Fibroblast of skin of scalp (primary cell): ENCODE results near the gene CLTCL1.

Experiments
- DNase-seq: peaks from one replicate; pipeline ENCODE4 v3.0.0-alpha.2; 2013

The CLTCL1 gene

DNA sequence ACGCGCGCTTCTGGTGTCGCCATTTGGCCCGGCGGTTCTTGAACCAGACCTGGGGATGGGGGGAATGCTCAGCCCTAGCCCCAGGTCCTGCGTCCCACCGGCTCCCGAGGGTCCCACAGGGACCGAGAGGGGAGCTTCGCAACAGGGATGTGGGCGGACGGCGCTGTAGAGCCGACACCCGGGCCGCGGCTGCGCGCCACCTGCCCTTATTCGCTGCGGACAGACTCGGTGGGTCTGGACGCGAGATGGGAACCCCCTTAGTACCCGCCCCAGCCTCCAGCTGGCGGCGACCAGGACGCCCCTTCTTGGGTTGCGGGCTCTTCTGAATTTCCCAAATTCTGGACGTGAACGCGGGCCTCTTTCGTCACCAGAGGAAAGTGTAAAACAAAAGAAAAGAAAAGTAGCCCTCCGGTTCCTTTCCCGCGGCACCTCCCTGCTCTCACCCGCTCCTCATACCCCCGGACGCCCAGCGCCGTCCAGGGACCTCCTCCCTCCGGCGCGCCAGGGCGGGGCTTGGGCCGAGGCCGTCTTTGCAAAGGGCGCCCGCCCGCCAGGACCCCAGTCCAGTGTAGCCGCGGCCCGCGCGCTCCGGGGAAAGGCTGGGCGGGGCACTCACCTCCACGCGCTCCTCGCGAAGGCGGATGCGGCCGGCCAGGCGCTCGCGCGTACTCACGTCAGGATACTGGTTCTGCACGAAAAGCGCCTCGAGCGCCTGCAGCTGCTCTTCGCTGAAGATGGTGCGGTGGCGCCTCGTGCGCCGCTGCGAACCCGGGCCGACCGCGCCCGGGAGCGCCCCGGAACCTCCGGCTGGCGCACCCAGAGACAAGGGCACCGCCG lies 142.3 kb downstream of the CLTCL1 start:
- DNase-seq: no peak

- no peak for DNase-seq
Measured at GRCh38 chr22:19148417-19149046, 143.0 kb downstream of the CLTCL1 start.

GRCh38 chr22:19147195-19147780 lies 144.2 kb downstream of the CLTCL1 start:
- no peak for DNase-seq

GRCh38 chr22:19146215-19146968 lies 145.1 kb downstream of the CLTCL1 start:
- DNase-seq: no peak

DNA sequence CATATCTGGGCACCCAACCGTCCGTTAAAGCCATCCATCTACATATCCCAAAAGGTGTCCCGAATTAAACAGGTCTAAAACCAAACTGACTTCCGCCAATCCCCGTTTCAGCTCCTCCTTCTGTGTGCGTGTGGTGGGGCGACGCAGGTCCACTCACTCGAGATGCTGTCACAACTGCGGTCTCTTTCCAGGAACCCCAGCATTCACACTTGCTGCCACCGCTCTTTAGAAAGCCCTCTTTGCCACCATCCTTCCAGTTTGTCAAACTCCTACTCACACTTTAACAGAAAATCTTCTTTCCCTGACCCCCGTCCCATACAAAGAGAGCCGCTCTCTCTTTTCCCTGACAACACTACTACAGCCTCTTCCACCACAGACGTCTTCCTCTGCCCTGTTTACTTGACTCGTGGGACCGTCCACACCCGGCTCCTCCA lies 147.5 kb downstream of the CLTCL1 start:
- no peak for DNase-seq

- DNase-seq: no peak
Measured at GRCh38 chr22:19143212-19143611, 148.3 kb downstream of the CLTCL1 start.

DNA sequence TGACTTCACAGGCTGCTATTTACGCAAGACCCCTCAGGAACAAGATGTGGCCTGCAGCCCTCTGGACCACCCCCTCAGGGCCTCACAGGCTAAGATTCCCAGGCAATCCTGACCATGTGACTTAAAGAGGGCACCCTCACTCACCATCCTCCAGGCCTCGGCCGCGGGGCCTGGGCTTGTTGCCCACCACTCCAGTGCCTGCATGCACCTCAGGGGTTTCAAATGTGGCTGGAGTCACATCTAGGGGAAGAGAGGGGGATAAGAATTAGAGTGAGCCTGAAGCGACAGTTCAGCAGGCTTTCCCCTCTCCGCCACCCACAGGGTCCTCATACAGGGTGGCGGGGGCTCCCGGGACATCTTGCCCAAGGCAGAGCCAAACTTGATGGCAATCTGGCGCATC lies 149.1 kb downstream of the CLTCL1 start:
- no peak for DNase-seq

DNA sequence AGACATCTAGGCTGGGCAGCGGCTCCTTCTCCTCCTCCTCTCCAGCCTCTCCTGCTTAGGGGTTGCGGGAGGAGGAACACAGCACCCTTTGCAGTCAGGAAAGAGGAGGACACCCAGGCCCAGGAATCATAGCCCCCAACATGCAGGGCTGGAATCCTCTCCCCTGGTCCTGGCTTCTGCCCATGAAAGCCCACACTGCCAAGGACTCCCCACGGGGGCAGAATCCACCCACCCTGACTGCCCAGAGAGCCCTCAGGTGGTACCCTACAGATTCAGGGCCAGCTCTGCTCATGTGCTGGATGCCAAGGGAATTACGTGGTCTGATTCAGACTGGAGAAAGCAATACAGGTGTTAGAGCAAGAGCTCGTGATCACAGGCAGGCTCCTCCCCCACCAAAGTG lies 151.5 kb downstream of the CLTCL1 start:
- no peak for DNase-seq

- DNase-seq: no peak
Measured at GRCh38 chr22:19139001-19139356, 152.5 kb downstream of the CLTCL1 start.

- no peak for DNase-seq
Measured at GRCh38 chr22:19138217-19139000, 153.1 kb downstream of the CLTCL1 start.

DNA sequence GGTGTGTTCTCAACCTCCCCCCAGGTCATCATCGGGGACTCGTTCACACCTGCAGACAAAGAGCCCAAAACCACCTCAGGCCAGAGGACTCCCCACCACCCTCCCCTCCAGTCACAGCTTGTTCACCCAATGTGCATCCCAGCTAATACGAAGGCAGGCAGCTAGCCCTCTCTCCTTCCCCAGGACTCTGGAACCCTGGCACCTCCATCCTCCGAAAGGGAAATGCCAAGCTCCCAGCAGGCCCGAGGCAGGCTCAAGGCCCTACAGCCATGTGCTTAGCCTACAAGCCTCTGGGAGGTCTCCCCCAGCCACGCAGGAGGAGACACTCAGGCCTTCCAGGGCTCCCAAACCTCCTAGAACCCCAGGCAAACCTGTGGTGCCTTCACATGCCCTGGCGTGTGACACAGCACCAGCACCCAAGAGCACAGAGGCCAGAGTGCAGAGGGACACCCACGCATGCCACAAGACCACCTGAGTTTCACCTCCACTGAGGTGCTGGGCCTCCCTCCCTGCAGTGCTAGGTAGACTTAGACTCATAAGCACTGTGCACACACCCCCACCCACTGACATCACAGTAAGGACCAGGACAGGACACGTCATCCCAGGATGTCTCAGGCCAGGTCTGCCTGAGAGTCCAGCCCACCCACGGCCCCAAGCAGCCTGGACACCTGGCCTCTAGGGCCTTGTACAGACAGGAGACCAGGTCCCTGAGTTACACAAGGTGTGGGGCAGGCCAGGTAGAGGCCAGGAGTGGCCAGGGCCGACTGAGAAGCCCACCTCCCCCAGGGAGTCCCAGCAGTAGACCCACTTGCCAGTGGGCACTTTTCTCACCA lies 153.9 kb downstream of the CLTCL1 start:
- no peak for DNase-seq

GRCh38 chr22:19136915-19137314 lies 154.6 kb downstream of the CLTCL1 start:
- DNase-seq: no peak

DNA sequence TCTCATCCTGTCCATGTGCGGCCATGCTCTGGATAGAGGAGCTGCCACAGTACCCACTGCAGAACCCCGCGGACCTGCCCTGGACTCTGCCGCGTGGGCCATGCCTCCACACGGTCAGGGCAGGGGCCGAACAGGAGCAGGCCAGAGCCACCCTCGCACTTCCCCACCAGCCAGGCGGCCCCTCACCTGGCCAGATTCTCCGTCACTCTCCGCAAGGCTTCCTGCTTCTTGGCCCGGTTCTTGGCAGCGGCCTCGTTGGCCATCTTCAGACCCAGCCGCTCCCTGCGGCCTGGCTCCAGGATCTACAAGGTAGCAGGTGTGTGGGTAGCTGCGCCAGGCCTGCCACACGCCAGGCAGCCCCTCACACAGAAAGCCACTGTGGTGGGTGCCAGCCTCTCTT lies 156.6 kb downstream of the CLTCL1 start:
- DNase-seq: no peak

DNA sequence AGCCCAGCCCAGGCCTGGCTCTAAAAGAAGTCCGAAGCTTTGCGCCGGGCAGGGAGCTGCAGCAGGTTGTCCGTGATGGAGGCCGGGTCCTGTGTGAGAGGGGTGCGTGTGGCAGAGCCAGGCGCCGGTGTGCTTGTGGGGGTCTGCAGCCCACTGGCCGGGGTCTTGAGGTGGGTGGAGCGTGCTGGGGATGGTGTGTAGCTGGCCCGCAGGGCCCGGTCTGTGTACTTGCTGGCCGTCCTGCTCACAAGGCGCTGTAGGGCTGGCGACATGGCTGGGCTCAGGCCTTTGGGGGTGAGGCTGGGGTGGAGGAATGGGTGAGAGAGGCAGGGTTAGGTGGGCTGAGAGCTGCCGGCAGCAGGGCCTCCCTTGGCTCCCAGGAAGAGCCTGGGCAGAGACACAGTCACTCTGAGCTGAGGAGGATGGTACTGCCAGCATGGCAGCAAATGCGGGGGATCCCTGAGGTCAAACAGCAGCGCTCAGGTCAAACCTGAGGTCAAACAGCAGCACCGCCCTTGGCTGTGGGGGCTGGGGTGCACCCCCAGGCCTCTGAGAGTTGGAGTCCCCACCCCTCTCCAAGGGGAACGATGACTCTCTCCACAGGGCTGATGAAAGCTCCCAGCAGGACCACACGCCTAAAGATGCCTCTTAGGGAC lies 157.2 kb downstream of the CLTCL1 start:
- no peak for DNase-seq

- no peak for DNase-seq
Measured at GRCh38 chr22:19133561-19133960, 158.0 kb downstream of the CLTCL1 start.

DNA sequence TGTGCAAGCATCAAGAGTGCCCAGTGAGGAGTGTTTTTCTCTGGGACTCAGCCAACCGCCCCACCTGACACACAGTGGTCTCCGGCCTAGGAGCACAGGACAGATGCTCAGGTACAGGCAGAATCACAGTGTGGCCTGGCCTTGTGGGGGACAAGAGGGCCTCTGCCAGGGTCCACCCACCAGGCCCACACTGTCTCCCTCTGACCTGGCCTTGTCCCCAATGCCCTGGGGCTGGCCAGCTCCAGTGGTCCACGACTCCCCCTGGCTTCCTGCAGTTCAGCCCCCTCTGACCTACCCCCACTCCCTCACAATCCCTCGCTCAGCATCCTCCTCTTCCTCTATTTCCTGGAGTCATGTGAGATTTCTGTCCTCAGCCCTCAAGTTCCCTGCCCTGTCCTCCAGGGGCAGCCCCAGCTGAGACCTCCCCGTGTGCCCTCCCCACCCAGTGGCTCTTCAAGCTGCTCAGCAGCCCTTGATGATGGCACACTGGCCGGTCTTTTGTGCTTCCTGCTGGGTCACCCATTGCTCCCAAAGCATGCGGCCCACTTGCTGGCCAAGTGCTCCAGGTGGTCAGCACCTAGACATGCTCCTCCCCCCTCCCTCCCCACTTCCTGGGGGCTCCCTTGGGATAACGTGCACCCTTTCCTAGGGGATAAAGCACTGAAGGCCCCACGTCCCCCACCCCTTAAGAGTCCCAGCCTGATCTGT lies 158.7 kb downstream of the CLTCL1 start:
- no peak for DNase-seq

DNA sequence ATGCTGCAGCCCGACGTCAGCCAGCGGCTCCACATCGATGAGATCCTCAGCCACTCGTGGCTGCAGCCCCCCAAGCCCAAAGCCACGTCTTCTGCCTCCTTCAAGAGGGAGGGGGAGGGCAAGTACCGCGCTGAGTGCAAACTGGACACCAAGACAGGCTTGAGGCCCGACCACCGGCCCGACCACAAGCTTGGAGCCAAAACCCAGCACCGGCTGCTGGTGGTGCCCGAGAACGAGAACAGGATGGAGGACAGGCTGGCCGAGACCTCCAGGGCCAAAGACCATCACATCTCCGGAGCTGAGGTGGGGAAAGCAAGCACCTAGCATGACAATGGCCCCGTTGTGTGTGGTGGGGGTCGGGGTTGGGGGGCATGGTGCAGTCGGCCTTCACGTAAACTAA lies 159.4 kb downstream of the CLTCL1 start:
- no peak for DNase-seq

DNA sequence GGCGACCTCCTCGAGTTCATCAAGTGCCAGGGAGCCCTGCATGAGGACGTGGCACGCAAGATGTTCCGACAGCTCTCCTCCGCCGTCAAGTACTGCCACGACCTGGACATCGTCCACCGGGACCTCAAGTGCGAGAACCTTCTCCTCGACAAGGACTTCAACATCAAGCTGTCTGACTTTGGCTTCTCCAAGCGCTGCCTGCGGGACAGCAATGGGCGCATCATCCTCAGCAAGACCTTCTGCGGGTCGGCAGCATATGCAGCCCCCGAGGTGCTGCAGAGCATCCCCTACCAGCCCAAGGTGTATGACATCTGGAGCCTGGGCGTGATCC lies 159.9 kb downstream of the CLTCL1 start:
- DNase-seq: no peak

GRCh38 chr22:19130959-19131684 lies 160.4 kb downstream of the CLTCL1 start, which contains the start of gene TSSK2:
TSS of gene TSSK2 (plus strand) at chr22:19131308. CDS start at chr22:19131400, 92 bp downstream.
- DNase-seq: no peak

- no peak for DNase-seq
Measured at GRCh38 chr22:19129871-19130270, 161.6 kb downstream of the CLTCL1 start.
